Astrocyte (in vitro differentiated cells and primary cell): Measurements from ENCODE around the gene DDR2. TPM values are rescaled to one million over a fixed set of nuclear protein-coding genes. Genes with fewer than 3 reads are reported as not detected.

Experiments used
- DNase-seq: peaks from one replicate; pipeline ENCODE4 v3.0.0-alpha.2; 2010; ENCODE audit warnings: low read depth
- FAIRE-seq: peaks from 2 replicates; lab custom pipeline; 2011; peaks lifted over from hg19 to GRCh38; lab: Jason Lieb, UNC
- H2AFZ ChIP-seq: 2 replicates; pipeline ENCODE4 v1.6.0; 2012; ENCODE audit warnings: low read depth, low read length, inconsistent platforms
- H3K27ac ChIP-seq: 2 replicates; pipeline ENCODE4 v1.5.1; 2011; ENCODE audit warnings: low read depth, low read length, inconsistent platforms
- H3K27me3 ChIP-seq: 2 replicates; pipeline ENCODE4 v1.6.0; 2011; ENCODE audit warnings: low read length, inconsistent platforms; ENCODE audit not compliant: insufficient read depth
- H3K36me3 ChIP-seq: 2 replicates; pipeline ENCODE4 v1.5.1; 2011; ENCODE audit warnings: low read length, inconsistent platforms; ENCODE audit not compliant: insufficient read depth
- H3K4me1 ChIP-seq: 2 replicates; pipeline ENCODE4 v1.5.1; 2011; ENCODE audit warnings: low read length, inconsistent platforms; ENCODE audit not compliant: insufficient read depth
- H3K4me2 ChIP-seq: 2 replicates; pipeline ENCODE4 v1.6.0; 2012; ENCODE audit warnings: low read length, inconsistent platforms
- H3K4me3 ChIP-seq: 2 replicates; pipeline ENCODE4 v1.5.1; 2011; ENCODE audit warnings: low read depth, mild to moderate bottlenecking, low read length, inconsistent platforms; ENCODE audit not compliant: insufficient read depth
- H3K79me2 ChIP-seq: 2 replicates; pipeline ENCODE4 v1.6.0; 2012; ENCODE audit warnings: mild to moderate bottlenecking, low read length, inconsistent platforms; ENCODE audit not compliant: insufficient read depth
- H3K9ac ChIP-seq: 2 replicates; pipeline ENCODE4 v1.6.0; 2012; ENCODE audit warnings: mild to moderate bottlenecking, low read length, inconsistent platforms
- H3K9me3 ChIP-seq: 2 replicates; pipeline ENCODE4 v1.5.1; 2012; ENCODE audit warnings: low read depth, mild to moderate bottlenecking, low read length, inconsistent platforms; ENCODE audit not compliant: insufficient read depth
- H4K20me1 ChIP-seq: 2 replicates; pipeline ENCODE4 v1.6.0; 2012; ENCODE audit warnings: low read length, inconsistent platforms; ENCODE audit not compliant: insufficient read depth
- H3K27ac Mint-ChIP-seq: one replicate; pipeline ENCODE4 v1.8.0; 2021; ENCODE audit warnings: mild to moderate bottlenecking, mixed read lengths; ENCODE audit not compliant: unreplicated experiment
- H3K27me3 Mint-ChIP-seq: one replicate; pipeline ENCODE4 v1.8.0; 2021; ENCODE audit warnings: low read depth, mixed read lengths; ENCODE audit not compliant: unreplicated experiment
- H3K36me3 Mint-ChIP-seq: one replicate; pipeline ENCODE4 v1.8.0; 2021; ENCODE audit warnings: low read depth, mixed read lengths; ENCODE audit not compliant: unreplicated experiment
- H3K4me1 Mint-ChIP-seq: one replicate; pipeline ENCODE4 v1.8.0; 2021; ENCODE audit warnings: low read depth, mixed read lengths; ENCODE audit not compliant: unreplicated experiment
- H3K4me3 Mint-ChIP-seq: one replicate; pipeline ENCODE4 v1.8.0; 2021; ENCODE audit warnings: mild to moderate bottlenecking, moderate library complexity, mixed read lengths; ENCODE audit not compliant: unreplicated experiment
- H3K9me3 Mint-ChIP-seq: one replicate; pipeline ENCODE4 v1.8.0; 2021; ENCODE audit warnings: mild to moderate bottlenecking, mixed read lengths; ENCODE audit not compliant: unreplicated experiment
- CTCF ChIP-seq: IDR thresholded peaks from 2 replicates; pipeline ENCODE4 v1.5.1; 2011; ENCODE audit warnings: low read depth, mild to moderate bottlenecking, inconsistent platforms, low read length, moderate library complexity; ENCODE audit not compliant: insufficient read depth
- EZH2 ChIP-seq: IDR thresholded peaks from 2 replicates; pipeline ENCODE4 v1.6.1; 2012; ENCODE audit warnings: mild to moderate bottlenecking, low read length, inconsistent platforms; ENCODE audit not compliant: insufficient read depth
- total RNA-seq: library from RNA; stranded (reverse); gene quantifications from 2 replicates; pipeline ENCODE4 v1.2.1, GENCODE V29; 2021

DDR2 gene
- total RNA-seq, 1 donor from 2014 or later: 15.3 TPM

DNA sequence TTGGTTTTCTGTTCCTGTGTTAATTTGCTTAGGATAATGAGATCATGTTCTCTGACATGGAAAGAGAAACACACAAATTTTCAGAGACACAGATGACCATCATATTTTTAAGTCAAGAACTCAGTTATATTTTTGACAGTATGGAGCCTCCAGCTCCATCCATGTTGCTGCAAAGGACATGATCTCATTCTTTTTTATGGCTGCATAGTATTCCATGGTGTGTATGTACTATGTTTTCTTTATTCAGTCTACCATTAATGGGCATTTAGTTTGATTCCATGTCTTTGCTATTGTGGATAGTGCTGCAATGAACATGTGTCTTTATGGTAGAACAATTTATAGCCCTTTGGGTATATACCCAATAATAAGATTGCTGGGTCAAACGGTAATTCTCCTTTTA lies 47.0 kb downstream of the DDR2 start:
- H3K4me3 ChIP-seq: no peak overlapping the region
- Mint-ChIP-seq H3K36me3 (peaks cover 11% of the 10 kb centered on the region), H3K27ac (no peak overlapping the region), H3K27me3 (no peaks in the 10 kb centered on the region), H3K4me1 (peaks cover 16% of the 10 kb centered on the region), H3K9me3 (peaks cover 15% of the 10 kb centered on the region), H3K4me3 (no peak overlapping the region)
- H2AFZ ChIP-seq: no peak overlapping the region
- no peaks in the 10 kb centered on the region for H3K9me3 ChIP-seq
- no peak overlapping the region for H3K27ac ChIP-seq
- H3K36me3 ChIP-seq: no peaks in the 10 kb centered on the region
- peak; percentile 5 for FAIRE-seq
- DNase-seq: no peak
- H4K20me1 ChIP-seq: peaks cover 22% of the 10 kb centered on the region
- no peaks in the 10 kb centered on the region for H3K27me3 ChIP-seq
- TF ChIP-seq EZH2 (no peak), CTCF (no peak)
- H3K9ac ChIP-seq: no peak overlapping the region
- peaks cover 46% of the 10 kb centered on the region for H3K79me2 ChIP-seq
- H3K4me2 ChIP-seq: no peak overlapping the region
- peaks cover 35% of the 10 kb centered on the region for H3K4me1 ChIP-seq

GRCh38 chr1:162680419-162681121 lies 48.3 kb downstream of the DDR2 start:
- H2AFZ ChIP-seq: no peak overlapping the region
- H3K9me3 Mint-ChIP-seq: peaks cover 15% of the 10 kb centered on the region
- H3K36me3 ChIP-seq: no peaks in the 10 kb centered on the region
- peaks cover 34% of the 10 kb centered on the region for H3K4me1 ChIP-seq
- DNase-seq: no peak
- no peak overlapping the region for H3K4me2 ChIP-seq
- FAIRE-seq: peak; percentile 64
- peaks cover 15% of the 10 kb centered on the region for H3K4me1 Mint-ChIP-seq
- no peaks in the 10 kb centered on the region for H3K27me3 Mint-ChIP-seq
- no peak overlapping the region for H3K9ac ChIP-seq
- H3K79me2 ChIP-seq: peaks cover 39% of the 10 kb centered on the region
- H3K9me3 ChIP-seq: no peaks in the 10 kb centered on the region
- H3K4me3 ChIP-seq: no peak overlapping the region
- no peak overlapping the region for H3K27ac ChIP-seq
- H3K27ac Mint-ChIP-seq: peak overlapping the region; percentile 56
- H3K36me3 Mint-ChIP-seq: peaks cover 11% of the 10 kb centered on the region
- H4K20me1 ChIP-seq: peaks cover 17% of the 10 kb centered on the region
- H3K27me3 ChIP-seq: no peaks in the 10 kb centered on the region
- TF ChIP-seq EZH2: no peak
- no peak for TF ChIP-seq CTCF
- no peak overlapping the region for H3K4me3 Mint-ChIP-seq

GRCh38 chr1:162681122-162681436 lies 48.8 kb downstream of the DDR2 start:
- H3K36me3 Mint-ChIP-seq: peaks cover 11% of the 10 kb centered on the region
- TF ChIP-seq EZH2 (no peak), CTCF (no peak)

More at GRCh38 chr1:162681122-162681436, 48.8 kb downstream of the DDR2 start:
- Histone ChIP-seq H3K79me2 (peaks cover 37% of the 10 kb centered on the region), H3K36me3 (no peaks in the 10 kb centered on the region), H4K20me1 (peaks cover 12% of the 10 kb centered on the region), H3K27ac (no peak overlapping the region), H3K9me3 (no peaks in the 10 kb centered on the region), H3K4me2 (no peak overlapping the region), H3K4me3 (no peak overlapping the region), H3K27me3 (no peaks in the 10 kb centered on the region), H2AFZ (no peak overlapping the region), H3K4me1 (peaks cover 29% of the 10 kb centered on the region), H3K9ac (no peak overlapping the region)
- Mint-ChIP-seq H3K9me3 (peaks cover 15% of the 10 kb centered on the region), H3K27me3 (no peaks in the 10 kb centered on the region), H3K4me1 (peaks cover 11% of the 10 kb centered on the region), H3K27ac (peak overlapping the region; percentile 56), H3K4me3 (no peak overlapping the region)
- FAIRE-seq (no peak), DNase-seq (no peak)
